ENCODE measurements around the gene BICRA. TPM values are rescaled to one million over a fixed set of nuclear protein-coding genes. Genes with fewer than 3 reads are reported as not detected.

Gene BICRA
- total RNA-seq, 1 experiment from 2014 or later, result 13.1 TPM

- TF ChIP-seq CTCF (IDR thresholded peaks at IDR 0.05; ENCODE audit: unreplicated experiment), result no peak
- Mint-ChIP-seq H3K4me1 (ENCODE audit: insufficient read depth, unreplicated experiment) (no peaks in the 10 kb centered on the region), H3K27me3 (ENCODE audit: insufficient read depth, unreplicated experiment) (no peaks in the 10 kb centered on the region), H3K27ac (ENCODE audit: low read depth, unreplicated experiment) (no peak overlapping the region), H3K9me3 (ENCODE audit: unreplicated experiment) (no peaks in the 10 kb centered on the region), H3K36me3 (ENCODE audit: insufficient read depth, unreplicated experiment) (peaks cover 70% of the 10 kb centered on the region), H3K4me3 (ENCODE audit: unreplicated experiment) (no peak overlapping the region)
- DNase-seq (ENCODE audit: unreplicated experiment), result no peak
- BruUV-seq (replicated peaks), result no TSS peak
- ChIA-PET CTCF (interaction anchor here (0.6 to 1.7 kb wide), 2 partner anchors 39 to 62 kb away, joined by 3 to 4 read pairs; partner anchors contain the start of gene EHD2), POLR2A (interaction anchor here (0.6 to 0.9 kb wide), 2 partner anchors 26 to 1406 kb away, joined by 3 read pairs; partner anchors contain the start of gene SELENOW)
- intact Hi-C loops (cut with micrococcal nuclease), result no loop called here
These were observed 143.7 kb downstream of the BICRA start for GRCh38 chr19:47752440-47753211.

Other genes starting within 250 kb of the BICRA start
- 6.6 and 11.2 TPM in 2 replicates for gene MEIS3, start 189.6 kb upstream of the BICRA start, total RNA-seq (2022)
- gene SLC8A2, start 137.2 kb upstream of the BICRA start, total RNA-seq (2022), result 0.54 TPM in 1 of 2 replicates, not detected in the other
- 9.7 and 17.6 TPM in 2 replicates for gene KPTN, start 124.9 kb upstream of the BICRA start, total RNA-seq (2022)
- 72.1 and 73.2 TPM in 2 replicates for gene NAPA, start 94.1 kb upstream of the BICRA start, total RNA-seq (2022)
- gene ZNF541, start 36.0 kb upstream of the BICRA start, total RNA-seq (2022), result not detected in 2 replicates
- 88.8 and 104 TPM in 2 replicates for gene EHD2, start 104.3 kb downstream of the BICRA start, total RNA-seq (2022)
- gene NOP53, start 136.4 kb downstream of the BICRA start, total RNA-seq (2022), result 165 and 211 TPM in 2 replicates
- 93.5 and 115 TPM in 2 replicates for gene SELENOW, start 169.6 kb downstream of the BICRA start, total RNA-seq (2022)
- not detected in 2 replicates for gene TPRX1, start 195.4 kb downstream of the BICRA start, total RNA-seq (2022)
- gene CRX, start 212.8 kb downstream of the BICRA start, total RNA-seq (2022), result not detected in 2 replicates

Data from MCF 10A (cell line).